Psoas muscle (tissue), 8 donors: ENCODE data around the gene MED25. TPM values are rescaled to one million over a fixed set of nuclear protein-coding genes. Genes with fewer than 3 reads are reported as not detected.

ENCODE experiments used
- ATAC-seq, 4 donors: fragments of 200-7000 bp; cut with Tn5 transposase; one replicate each; pipeline ENCODE4 v1.9.1; 2020; ENCODE audit warnings: moderate library complexity in 3 of 4, mild to moderate bottlenecking in 2 of 4
- DNase-seq, 2 donors: peaks; one replicate each; pipeline ENCODE4 v3.0.0-alpha.2; 2020
- H3K27ac ChIP-seq: fragments of 200-600 bp; one replicate; pipeline ENCODE4 v1.8.0; 2022
- H3K27me3 ChIP-seq, 3 donors: fragments of 200-600 bp in 1 of 3; one replicate each; pipeline versions ENCODE4 v1.6.1 to v1.8.0; 2013 to 2022; ENCODE audit warnings: low read length in 2 of 3, mild to moderate bottlenecking in 2 of 3, moderate library complexity in 1 of 3; ENCODE audit not compliant: insufficient read depth in 3 of 3
- H3K36me3 ChIP-seq, 2 donors: fragments of 200-600 bp in 1 of 2; one replicate each; pipeline versions ENCODE4 v1.6.1 to v1.8.0; 2013 to 2022; ENCODE audit warnings: low read depth in 1 of 2, mild to moderate bottlenecking in 1 of 2, moderate library complexity in 1 of 2; ENCODE audit not compliant: insufficient read depth in 1 of 2
- H3K4me1 ChIP-seq: fragments of 200-600 bp; one replicate; pipeline ENCODE4 v1.8.0; 2022
- H3K4me3 ChIP-seq: fragments of 200-600 bp; one replicate; pipeline ENCODE4 v1.8.0; 2022; ENCODE audit warnings: mild to moderate bottlenecking
- H3K9me3 ChIP-seq: fragments of 200-600 bp; one replicate; pipeline ENCODE4 v1.8.0; 2022
- WGBS, 3 donors: extraction: QIAGEN DNeasy Blood & Tissue Kit; methylation state at CpG; one replicate each; pipeline versions ENCODE4 v1.1.6 to v1.1.7; 2013; 5-methylcytosine and 5-hydroxymethylcytosine counted together
- intact Hi-C, 2 donors: fragments of 100-400 bp; cut with DNase I; formaldehyde crosslinking; loops; one replicate each; pipeline versions ENCODE4 v1.11.0 to v1.14.2; 2022
- polyA plus RNA-seq, 3 donors: library from polyadenylated mRNA; stranded (reverse); fragments of 200-250 nt; gene quantifications; one replicate each; pipeline ENCODE4 v1.2.3, GENCODE V29; 2013
- total RNA-seq, 4 donors: library from RNA; stranded (reverse); fragmentation: NEBNext Ultra II Directional in 2 of 4; extraction: Animal tissue kit (Norgen Biotek cat#: 25700) in 2 of 4; gene quantifications; one replicate each; pipeline versions ENCODE4 v1.2.1 to v1.2.4, GENCODE V29; 2021 to 2023
- TF ChIP-seq, protein P1 (sequence below): fragments of 200-600 bp; IDR thresholded peaks from one replicate; pipeline ENCODE4 v1.8.0; 2022; ENCODE audit warnings: antibody characterized with exemption
- donor health status: healthy with polysubstance abuse.
- donor health status: DM: no; HTN: no; CAD: no; lungs with moderate emphysema.
- donor health status: Bipolar disorder and iron deficiency.
- donor health status: healthy.
- donor health status: DM: yes; HTN: yes; CAD: no.
- donor health status: DM: no; HTN: no; CAD: no.
- donor health status: DM: no; HTN: no; CAD: no.
- donor health status: DM: yes; HTN: yes; CAD: no.

MED25 gene
- total and polyA plus RNA-seq, 7 donors, result 24.5 to 125 (median 76.8) TPM

DNA sequence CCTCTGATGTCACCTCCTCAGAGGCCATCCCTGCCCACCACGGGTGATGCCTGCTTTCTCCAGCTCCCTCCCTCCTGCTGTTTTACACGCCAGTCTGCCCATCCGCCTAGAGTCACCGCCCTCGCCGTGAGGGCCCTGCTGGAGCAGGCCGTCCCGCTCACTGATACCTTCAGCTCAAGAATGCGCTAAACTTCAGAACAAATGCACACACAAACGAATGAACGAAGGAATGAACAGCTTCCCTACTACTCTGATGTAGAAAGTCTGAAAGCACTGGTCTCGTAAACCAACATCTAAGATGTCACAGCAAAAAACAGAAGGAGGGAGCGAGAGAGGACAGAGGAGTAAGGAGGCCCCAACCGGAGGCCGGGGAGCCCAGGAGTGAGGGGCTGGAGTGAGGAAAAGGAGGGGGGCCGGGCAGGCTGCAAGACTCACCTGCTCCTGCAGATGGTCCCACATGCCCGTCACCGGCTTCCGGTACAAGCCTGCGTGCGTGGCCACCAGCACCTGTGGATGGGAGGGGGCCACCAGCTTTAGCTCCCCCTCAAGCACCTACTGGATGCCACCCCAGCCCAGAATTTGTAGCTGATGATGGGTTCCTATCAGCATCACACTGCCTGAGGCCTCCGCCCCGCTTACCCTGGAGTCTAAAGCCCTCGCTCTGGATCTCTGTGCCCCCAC is 45.3 kb downstream of the MED25 start:
- no peaks in the 10 kb centered on the region for H3K9me3 ChIP-seq
- 90 to 93% (median 91%) methylated on average over 22 to 24 of the region's 24 CpGs for WGBS, 3 donors
- H3K27me3 ChIP-seq, result no peaks in the 10 kb centered on the region
- ATAC-seq (no peak), DNase-seq (no peak)
- no peak overlapping the region for H3K4me3 ChIP-seq
- H3K27ac ChIP-seq, result no peak overlapping the region
- TF ChIP-seq, protein P1, sequence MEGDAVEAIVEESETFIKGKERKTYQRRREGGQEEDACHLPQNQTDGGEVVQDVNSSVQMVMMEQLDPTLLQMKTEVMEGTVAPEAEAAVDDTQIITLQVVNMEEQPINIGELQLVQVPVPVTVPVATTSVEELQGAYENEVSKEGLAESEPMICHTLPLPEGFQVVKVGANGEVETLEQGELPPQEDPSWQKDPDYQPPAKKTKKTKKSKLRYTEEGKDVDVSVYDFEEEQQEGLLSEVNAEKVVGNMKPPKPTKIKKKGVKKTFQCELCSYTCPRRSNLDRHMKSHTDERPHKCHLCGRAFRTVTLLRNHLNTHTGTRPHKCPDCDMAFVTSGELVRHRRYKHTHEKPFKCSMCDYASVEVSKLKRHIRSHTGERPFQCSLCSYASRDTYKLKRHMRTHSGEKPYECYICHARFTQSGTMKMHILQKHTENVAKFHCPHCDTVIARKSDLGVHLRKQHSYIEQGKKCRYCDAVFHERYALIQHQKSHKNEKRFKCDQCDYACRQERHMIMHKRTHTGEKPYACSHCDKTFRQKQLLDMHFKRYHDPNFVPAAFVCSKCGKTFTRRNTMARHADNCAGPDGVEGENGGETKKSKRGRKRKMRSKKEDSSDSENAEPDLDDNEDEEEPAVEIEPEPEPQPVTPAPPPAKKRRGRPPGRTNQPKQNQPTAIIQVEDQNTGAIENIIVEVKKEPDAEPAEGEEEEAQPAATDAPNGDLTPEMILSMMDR, result no peak
- peaks cover 21% of the 10 kb centered on the region for H3K4me1 ChIP-seq
- peaks cover 4 to 61% of the 10 kb centered on the region in 2 donors for H3K36me3 ChIP-seq
- intact Hi-C loops, result no loop called here

DNA sequence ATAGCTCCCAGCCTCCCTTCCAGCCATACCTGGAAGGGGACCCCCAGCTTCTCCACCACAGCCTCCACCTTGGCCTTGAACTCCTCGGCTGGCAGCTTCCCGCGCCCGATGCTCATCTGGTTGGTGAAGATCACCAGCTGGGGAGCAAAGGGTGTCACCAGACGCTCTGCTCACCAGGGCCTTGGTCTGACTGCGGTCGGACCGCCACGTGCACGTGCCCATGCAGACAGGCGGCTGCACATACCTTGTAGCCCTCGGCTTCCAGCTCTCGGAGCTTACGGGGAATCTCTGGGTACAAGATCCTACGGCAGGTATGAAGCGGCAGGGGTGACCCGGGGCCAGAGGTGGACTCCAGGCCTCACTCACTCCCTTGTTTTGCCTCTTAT is 45.8 kb downstream of the MED25 start:
- Histone ChIP-seq H3K4me3 (no peak overlapping the region), H3K27me3 (no peaks in the 10 kb centered on the region), H3K9me3 (no peaks in the 10 kb centered on the region), H3K4me1 (peaks cover 26% of the 10 kb centered on the region), H3K36me3 (peaks cover 4 to 56% of the 10 kb centered on the region in 2 donors), H3K27ac (no peak overlapping the region)
- DNase-seq (peak in 1 of 2 donors; percentile 56), ATAC-seq (no peak)
- intact Hi-C loops, result no loop called here
- TF ChIP-seq, protein P1, result no peak
- WGBS, 3 donors, result 88 to 91% (median 91%) methylated on average over 17 of the region's 17 CpGs

DNA sequence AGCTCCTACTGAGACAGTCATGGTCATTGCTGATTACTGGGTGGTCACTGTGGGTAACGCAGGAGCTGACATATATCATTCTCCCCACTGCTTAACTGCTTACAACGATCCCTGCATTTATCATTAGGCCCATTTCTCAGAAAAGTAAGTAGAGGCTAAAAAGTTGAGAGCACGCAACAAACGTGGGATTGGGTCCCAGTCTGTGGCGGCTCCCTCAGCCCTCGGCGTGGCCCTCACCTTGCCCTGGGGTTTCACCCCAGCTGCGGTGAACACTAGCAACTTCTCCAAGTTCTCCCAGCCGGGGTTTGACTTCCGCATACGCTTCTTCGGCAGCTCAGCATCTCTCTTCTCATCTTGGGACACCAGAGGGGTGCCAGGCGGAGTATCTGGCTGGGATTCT is 46.8 kb downstream of the MED25 start:
- 88 to 90% (median 89%) methylated on average over 13 of the region's 13 CpGs for WGBS, 3 donors
- Histone ChIP-seq H3K4me3 (no peak overlapping the region), H3K27me3 (no peaks in the 10 kb centered on the region), H3K9me3 (no peaks in the 10 kb centered on the region), H3K36me3 (peaks cover 3 to 48% of the 10 kb centered on the region in 2 donors), H3K4me1 (peaks cover 28% of the 10 kb centered on the region), H3K27ac (peak overlapping the region; percentile 94)
- TF ChIP-seq, protein P1, result no peak
- intact Hi-C loops, result no loop called here
- ATAC-seq (no peak), DNase-seq (no peak)

DNA sequence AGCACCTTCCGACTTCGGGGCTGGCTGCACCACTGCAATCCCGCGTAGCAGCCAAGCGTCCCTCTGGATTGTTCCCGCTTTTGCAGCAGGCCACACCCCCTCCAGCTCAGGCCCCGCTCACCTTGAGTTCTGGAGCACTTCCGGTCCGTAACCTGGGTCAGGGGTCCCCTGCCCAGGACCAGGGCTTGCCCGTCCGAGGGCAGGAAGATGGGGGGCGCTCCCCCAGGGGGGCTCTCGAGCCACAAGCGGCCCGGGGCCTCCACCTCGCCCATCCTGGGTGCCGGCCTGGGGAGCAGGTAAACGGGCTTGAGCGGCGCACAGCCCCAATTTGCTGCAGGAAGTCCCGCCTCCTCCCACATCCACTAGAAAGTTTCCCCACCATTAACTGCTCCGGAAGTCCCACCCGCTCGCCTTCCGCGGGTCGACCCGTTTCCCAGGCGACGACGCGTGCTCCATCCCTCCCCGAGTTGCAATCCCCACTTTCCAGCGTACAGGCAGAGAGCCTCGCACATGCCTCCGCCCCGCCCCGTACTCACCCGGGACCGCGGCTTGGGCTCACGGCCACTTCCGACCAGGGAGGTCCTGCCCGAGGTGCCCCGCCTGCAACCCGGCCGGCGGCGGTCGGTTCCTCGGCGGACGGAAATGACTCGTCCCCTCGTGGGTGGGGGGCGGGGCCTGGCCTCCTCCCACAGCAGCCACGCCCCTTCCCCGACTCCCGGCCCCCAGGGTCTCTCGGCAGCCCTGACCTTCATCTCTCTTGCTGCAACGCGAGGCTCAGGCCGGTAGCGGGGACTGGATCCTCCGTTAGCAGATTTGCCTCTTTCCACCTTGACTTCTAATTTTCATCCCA is 49.1 kb downstream of the MED25 start, which contains the start of gene PNKP:
Gene PNKP, minus strand, starts transcription at position 644 of the 850 bp plus-strand sequence. Its CDS starts 372 bp downstream, at position 272.
- ATAC-seq (peak; percentile 67 to 74 (median 70)), DNase-seq (peak; percentile 95)
- intact Hi-C loops, result no loop called here
- H3K27ac ChIP-seq, result peak within 1 kb of the TSS; percentile 94
- H3K4me3 ChIP-seq, result peak within 1 kb of the TSS; percentile 77
- peaks cover 38% of the 10 kb centered on the region for H3K4me1 ChIP-seq
- H3K36me3 ChIP-seq, result peaks cover 0 to 41% of the 10 kb centered on the region in 2 donors
- WGBS, 3 donors, result 0 to 1% (median 1%) methylated on average over 60 to 65 of the region's 65 CpGs
- H3K27me3 ChIP-seq, result no peaks in the 10 kb centered on the region
- TF ChIP-seq, protein P1, result no peak
- no peaks in the 10 kb centered on the region for H3K9me3 ChIP-seq
